ENCODE data around the gene FKBP3.

FKBP3 gene

GRCh38 chr14:45078323-45078722 lies 56.0 kb downstream of the FKBP3 start:
- H3K4me3 ChIP-seq (ENCODE audit: low read depth, low read length): no peak overlapping the region
- TF ChIP-seq MYC (IDR thresholded peaks at IDR 0.05; ENCODE audit: low read depth, low read length) (no peak), CTCF (IDR thresholded peaks at IDR 0.05; ENCODE audit: low read depth, low read length) (no peak), MAX (IDR thresholded peaks at IDR 0.05; ENCODE audit: low read depth, low read length) (no peak), POLR2A (IDR thresholded peaks at IDR 0.05; ENCODE audit: extremely low read depth, insufficient read length) (no peak)
- no peak for DNase-seq (ENCODE audit: low read depth)

- DNase-seq (ENCODE audit: low read depth): no peak
- no peak for TF ChIP-seq MAX (IDR thresholded peaks at IDR 0.05; ENCODE audit: low read depth, low read length)
- TF ChIP-seq MYC (IDR thresholded peaks at IDR 0.05; ENCODE audit: low read depth, low read length): no peak
- no peak for TF ChIP-seq CTCF (IDR thresholded peaks at IDR 0.05; ENCODE audit: low read depth, low read length)
- TF ChIP-seq POLR2A (IDR thresholded peaks at IDR 0.05; ENCODE audit: extremely low read depth, insufficient read length): no peak
Measured at GRCh38 chr14:45073231-45073879, 60.9 kb downstream of the FKBP3 start.

GRCh38 chr14:45072126-45072525 lies 62.2 kb downstream of the FKBP3 start:
- no peak overlapping the region for H3K4me3 ChIP-seq (ENCODE audit: low read depth, low read length)
- no peak for DNase-seq (ENCODE audit: low read depth)
- TF ChIP-seq MAX (IDR thresholded peaks at IDR 0.05; ENCODE audit: low read depth, low read length): no peak
- TF ChIP-seq MYC (IDR thresholded peaks at IDR 0.05; ENCODE audit: low read depth, low read length): no peak
- no peak for TF ChIP-seq POLR2A (IDR thresholded peaks at IDR 0.05; ENCODE audit: extremely low read depth, insufficient read length)
- no peak for TF ChIP-seq CTCF (IDR thresholded peaks at IDR 0.05; ENCODE audit: low read depth, low read length)

More at GRCh38 chr14:45073231-45073879, 60.9 kb downstream of the FKBP3 start:
- H3K4me3 ChIP-seq (ENCODE audit: low read depth, low read length): no peak overlapping the region

- DNase-seq (ENCODE audit: low read depth): no peak
- TF ChIP-seq MYC (IDR thresholded peaks at IDR 0.05; ENCODE audit: low read depth, low read length) (no peak), MAX (IDR thresholded peaks at IDR 0.05; ENCODE audit: low read depth, low read length) (no peak), POLR2A (IDR thresholded peaks at IDR 0.05; ENCODE audit: extremely low read depth, insufficient read length) (no peak), CTCF (IDR thresholded peaks at IDR 0.05; ENCODE audit: low read depth, low read length) (no peak)
Measured at GRCh38 chr14:45070215-45070614, 64.1 kb downstream of the FKBP3 start.

GRCh38 chr14:45068396-45068795 lies 65.9 kb downstream of the FKBP3 start:
- TF ChIP-seq MAX (IDR thresholded peaks at IDR 0.05; ENCODE audit: low read depth, low read length) (no peak), CTCF (IDR thresholded peaks at IDR 0.05; ENCODE audit: low read depth, low read length) (no peak), MYC (IDR thresholded peaks at IDR 0.05; ENCODE audit: low read depth, low read length) (no peak), POLR2A (IDR thresholded peaks at IDR 0.05; ENCODE audit: extremely low read depth, insufficient read length) (no peak)
- no peak for DNase-seq (ENCODE audit: low read depth)

More at GRCh38 chr14:45070215-45070614, 64.1 kb downstream of the FKBP3 start:
- no peak overlapping the region for H3K4me3 ChIP-seq (ENCODE audit: low read depth, low read length)

More at GRCh38 chr14:45068396-45068795, 65.9 kb downstream of the FKBP3 start:
- no peak overlapping the region for H3K4me3 ChIP-seq (ENCODE audit: low read depth, low read length)

Data from NB4 (cell line).